GM21619 (cell line): ENCODE data around the gene CASP10.
A peak's percentile ranks its signal among the peaks of the same experiment; 100 is the strongest.
"Not testable (repeated sequence)": the region's sequence is repeated elsewhere in the genome, so short reads cannot be mapped to it uniquely, and the experiment has no call there.

Experiments
- ATAC-seq: cut with Tn5 transposase; IDR thresholded peaks from one replicate; pipeline ENCODE4 v1.9.1; 2021; ENCODE audit not compliant: unreplicated experiment

The CASP10 gene, protein sequence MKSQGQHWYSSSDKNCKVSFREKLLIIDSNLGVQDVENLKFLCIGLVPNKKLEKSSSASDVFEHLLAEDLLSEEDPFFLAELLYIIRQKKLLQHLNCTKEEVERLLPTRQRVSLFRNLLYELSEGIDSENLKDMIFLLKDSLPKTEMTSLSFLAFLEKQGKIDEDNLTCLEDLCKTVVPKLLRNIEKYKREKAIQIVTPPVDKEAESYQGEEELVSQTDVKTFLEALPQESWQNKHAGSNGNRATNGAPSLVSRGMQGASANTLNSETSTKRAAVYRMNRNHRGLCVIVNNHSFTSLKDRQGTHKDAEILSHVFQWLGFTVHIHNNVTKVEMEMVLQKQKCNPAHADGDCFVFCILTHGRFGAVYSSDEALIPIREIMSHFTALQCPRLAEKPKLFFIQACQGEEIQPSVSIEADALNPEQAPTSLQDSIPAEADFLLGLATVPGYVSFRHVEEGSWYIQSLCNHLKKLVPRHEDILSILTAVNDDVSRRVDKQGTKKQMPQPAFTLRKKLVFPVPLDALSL

DNA sequence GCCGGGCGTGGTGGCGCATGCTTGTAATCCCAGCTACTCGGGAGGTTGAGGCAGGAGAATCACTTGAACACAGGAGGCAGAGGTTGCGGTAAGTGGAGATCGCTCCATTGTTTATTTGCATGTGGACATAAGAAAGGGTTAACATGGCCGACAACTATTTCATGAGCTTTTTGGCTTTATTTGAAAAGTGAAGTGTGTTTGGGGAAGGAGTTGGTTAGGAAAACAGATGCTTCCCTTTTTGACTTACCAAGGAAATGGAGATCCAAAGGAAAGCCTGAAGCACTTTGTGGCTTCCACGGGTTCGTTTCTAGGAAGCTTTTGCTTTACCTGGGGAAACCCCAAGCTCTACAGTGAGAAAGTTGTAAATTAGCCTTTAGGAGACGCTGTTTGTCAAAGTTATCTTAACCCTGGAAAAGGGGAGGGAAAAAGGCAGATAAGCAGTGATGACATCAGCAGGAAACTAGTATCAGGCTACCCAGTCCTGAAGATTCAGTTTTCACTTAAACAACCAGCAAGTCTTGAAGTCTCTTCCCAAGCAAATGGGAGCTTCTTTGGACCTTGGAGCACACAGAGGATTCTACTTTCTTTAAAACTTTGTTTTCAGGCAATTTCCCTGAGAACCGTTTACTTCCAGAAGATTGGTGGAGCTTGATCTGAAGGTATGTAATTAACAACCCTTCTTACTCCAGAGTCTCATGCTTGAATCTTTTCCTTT lies at the start of gene CASP10:
Gene CASP10 (plus strand): TSS at position 492 of the 715 bp plus-strand sequence. CDS start 2,637 bp downstream, outside the sequence.
- peak; percentile 77 for ATAC-seq

DNA sequence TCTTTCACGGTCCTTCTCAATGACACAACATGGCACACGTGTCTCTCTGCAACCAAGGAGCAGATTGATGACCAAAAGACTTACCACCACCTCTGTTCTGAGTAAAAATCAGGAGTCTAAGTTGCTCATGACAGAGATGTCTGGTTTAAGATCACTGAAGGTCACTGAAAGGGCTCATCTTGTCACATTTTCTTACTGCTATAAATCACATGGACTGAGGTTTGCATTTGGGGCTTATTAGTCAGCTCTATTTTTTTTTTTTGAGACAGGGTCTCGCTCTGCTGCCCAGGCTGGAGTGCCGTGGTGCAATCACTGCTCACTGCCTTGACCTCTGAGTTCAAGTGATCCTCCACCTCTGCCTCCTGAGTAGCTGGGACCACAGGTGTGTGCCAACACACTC lies 47.6 kb upstream of the CASP10 start:
- no peak for ATAC-seq

DNA sequence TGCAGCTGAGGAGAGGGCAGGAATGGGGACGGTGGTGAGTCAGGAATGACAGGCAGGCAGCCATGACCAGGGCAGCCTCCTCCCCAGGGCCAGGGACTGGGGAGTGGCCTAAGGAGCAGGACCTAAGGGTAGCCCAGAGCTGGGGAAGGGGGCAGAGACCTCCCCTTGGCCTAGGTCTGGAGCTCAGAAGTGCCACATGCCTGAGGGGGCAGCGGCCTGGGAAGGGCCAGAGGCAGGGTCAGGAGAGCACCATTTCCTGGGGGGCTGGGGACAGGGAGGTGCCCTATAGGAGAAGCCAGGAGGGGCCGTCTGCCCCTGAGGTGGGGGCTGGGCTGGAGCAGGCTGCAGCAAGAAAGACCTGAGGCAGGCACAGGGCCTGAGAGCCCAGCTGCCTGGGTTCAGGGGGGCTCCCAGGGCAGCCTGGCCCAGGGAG lies 46.0 kb upstream of the CASP10 start:
- ATAC-seq = no peak

DNA sequence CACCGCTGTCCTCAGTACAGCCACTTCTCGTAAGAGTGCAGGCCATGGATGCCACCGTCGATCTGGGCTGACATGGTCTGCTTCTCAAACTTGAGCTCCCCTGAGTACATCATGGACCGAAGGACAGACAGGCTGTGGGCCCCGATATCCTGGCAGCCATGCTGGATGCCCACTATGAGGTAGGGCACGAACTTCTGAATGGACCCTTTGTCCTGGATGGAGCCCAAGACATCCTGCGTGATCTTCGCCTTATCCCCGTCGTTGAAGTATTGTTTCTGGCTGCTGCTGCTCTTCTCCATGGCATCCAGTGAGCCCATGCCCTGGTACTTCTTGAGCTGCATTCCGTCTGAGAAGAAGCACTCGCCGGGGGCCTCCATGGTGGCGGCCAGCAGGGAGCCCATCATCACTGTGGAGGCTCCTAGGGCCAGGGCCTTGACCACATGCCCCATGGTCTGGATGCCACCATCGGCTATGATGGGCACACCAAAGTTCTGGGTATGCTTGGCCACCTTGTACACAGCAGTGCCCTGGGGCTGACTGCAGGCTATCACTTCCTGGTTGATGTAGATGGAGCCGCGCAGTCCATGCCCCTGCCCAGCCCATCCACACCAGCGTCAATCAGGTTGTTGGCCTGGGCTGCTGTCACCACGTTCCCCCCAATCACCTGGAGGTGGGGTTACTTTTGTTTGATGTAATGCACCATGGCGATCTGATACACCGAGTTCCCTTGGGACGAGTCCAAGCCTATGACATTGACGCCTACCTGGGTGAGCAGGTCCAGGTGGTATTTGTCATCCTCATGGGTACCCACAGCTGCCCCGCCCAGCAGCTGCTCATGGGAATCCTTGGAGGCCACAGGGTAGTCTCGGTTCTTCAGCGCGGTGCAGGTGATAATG lies 45.2 kb upstream of the CASP10 start:
- ATAC-seq = no peak

DNA sequence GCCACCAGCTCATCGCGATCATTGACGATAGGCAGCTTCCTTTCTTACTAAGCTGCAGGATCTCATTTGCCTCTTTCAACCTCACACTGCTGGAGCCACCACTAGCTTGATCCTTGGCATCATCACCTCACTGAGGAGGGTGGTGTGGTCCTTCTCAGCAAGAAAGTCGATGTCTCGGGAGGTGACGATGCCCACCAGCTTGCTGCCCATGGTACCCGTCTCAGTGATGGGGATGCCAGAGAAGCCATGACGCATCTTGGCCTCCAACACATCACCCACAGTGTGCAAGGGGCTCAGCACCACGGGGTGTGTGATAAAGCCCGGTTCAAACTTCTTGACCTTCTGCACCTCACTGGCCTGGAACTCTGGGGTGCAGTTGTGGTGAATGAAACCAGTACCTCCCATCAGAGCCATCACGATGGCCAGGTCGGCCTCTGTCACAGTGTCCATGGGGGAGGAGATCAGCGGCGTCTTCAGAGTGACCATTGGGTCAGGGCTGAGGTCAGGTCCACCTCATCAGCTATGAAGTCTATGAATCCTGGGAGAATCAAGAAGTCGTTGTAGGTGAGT lies 44.5 kb upstream of the CASP10 start:
- no peak for ATAC-seq

DNA sequence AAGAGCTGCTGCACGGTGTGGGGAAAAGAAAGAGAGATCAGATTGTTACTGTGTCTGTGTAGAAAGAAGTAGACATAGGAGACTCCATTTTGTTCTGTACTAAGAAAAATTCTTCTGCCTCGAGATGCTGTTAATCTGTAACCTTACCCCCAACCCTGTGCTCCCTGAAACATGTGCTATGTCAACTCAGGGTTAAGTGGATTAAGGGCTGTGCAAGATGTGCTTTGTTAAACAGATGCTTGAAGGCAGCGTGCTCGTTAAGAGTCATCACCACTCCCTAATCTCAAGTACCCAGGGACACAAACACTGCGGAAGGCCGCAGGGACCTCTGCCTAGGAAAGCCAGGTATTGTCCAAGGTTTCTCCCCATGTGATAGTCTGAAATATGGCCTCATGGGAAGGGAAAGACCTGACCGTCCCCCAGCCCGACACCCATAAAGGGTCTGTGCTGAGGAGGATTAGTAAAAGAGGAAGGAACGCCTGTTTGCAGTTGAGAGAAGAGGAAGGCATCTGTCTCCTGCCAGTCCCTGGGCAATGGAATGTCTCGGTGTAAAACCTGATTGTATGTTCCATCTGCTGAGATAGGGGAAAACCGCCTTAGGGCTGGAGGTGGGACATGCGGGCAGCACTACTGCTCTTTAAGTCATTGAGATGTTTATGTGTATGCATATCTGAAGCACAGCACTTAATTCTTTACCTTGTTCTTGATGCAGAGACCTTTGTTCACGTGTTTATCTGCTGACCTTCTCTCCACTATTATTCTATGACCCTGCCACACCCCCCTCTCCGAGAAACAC lies 43.8 kb upstream of the CASP10 start:
- not testable (repeated sequence) for ATAC-seq

DNA sequence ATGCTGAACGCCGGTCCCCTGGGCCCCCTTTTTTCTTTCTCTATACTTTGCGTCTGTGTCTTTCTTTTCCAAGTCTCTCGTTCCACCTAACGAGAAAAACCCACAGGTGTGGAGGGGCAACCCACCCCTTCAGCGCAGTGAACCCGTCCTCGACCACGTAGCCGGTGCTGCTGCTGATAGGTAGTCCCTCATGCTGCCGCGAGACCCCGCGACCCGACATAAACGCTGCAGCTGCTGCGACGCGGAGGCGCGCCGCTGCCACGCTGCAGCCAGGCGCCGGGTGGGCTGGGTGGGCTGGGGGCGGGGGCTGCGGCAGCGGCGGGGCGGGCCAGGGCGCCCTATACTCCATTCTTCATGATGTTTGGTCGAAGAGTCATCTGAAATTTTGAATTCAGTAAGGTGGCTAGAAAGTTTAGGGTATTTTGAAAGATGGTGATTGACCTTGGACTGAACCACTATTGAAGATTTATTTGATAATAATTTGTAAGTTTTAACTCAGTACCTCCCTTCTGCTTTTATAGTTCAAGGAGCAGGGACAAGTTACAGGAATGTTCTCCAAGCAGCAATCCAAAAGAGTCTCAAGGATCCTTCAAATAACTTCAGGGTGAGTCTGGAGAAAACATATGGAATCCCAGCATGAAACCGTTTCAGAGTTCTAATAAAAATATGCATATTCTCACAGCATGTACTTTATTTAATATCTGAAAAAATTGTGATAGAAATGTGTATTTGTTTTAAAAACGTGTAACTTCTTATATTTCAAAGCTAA lies 42.9 kb upstream of the CASP10 start:
- ATAC-seq = no peak

DNA sequence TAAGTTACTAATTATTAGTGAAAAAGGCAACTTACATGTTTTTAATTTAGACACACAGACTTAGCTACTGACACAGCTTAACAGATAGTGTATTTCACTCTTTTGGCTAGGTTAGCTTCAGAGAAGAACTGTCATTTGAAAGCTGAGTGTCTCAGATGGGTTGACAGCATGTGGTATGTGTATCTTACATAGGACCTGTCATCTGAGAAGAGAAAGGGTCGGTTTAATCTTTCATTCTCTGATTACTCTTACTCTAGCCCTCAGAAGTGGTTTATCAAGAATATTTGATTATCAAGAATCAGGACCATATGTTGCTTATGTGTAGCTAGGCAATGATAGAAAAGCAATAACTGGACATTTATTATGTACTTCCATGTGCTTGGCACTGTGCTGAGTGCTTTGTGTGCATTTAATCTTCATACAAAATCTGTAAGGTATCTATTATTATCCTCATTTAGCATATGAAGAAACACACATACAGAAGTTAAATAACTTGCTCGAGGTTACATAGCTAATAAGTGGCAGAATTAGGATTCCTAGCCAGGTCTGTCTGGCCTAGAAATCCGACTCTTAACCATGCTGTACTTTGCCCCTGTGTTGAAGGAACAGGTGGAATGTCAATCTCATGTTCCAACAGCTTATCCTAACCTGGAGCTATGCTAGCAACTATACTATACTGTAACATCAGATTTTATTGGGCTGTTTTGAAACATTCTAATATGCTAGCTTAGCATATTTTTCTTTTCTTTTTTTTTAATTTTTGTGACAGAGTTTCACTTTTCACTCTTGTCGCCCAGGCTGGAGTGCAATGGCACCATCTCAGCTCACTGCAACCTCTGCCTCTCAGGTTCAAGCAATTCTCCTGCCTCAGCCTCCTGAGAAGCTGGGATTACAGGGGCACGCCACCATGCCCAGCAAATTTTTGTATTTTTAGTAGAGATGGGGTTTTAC lies 38.6 kb upstream of the CASP10 start:
- ATAC-seq = no peak

DNA sequence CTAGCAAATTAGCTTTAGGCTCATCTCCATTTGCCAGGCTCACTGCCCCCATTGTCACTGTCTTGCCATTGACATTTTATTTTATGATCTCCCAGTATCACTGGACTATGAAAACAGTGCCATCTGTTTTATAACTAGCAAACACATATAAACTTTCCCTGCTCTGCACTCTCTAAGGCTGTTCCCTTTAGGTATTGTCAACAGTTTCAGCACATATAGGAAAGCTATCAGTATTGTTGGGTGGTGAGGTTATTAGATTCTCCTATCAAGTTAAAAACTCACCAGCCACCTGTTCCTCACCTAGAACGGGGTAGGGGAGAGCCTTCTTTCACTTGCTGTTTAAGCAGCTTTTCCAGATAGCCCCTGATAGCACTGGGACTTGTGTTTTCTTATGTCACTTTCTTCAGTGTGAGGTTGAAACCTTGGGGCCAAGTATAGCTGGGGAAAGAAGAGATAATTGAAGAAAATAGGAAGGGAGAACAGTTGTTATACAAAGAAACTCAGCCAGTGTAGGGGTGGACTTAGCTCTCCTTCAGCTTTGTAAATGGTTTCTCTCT lies 34.4 kb upstream of the CASP10 start:
- ATAC-seq = no peak

DNA sequence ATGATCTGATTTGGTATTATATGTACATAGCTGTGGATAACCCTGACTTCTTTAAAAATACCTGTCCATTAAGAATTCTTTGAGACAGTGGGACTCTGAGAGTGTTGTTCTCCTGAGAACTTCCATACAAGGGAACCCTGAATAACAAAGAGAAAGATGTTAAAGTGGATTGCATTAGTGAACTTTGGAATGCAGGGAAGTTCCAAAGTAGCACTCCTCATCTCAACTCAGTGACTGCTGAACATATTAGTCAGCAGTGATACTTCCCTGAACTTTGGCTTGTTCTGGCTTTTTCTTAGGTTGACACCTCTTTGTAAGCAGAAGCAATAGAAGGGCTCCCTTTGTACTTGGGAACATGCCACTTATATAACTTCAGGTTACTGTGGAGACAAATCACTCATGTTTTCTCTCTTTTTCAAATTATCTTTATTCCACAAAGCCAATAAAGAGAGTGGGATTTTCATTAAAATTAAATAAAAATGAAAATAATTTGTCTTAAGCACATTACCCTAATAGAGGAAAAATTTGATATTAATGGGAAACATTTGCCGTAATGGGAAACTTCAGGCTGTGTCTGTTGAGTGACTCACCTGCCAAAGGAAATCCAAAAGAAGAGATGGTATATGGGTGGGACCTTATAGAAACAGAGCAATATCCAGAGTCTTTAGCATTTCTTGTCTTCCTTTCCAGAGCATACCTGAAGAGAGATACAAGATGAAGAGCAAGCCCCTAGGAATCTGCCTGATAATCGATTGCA lies 33.7 kb upstream of the CASP10 start:
- ATAC-seq = no peak

DNA sequence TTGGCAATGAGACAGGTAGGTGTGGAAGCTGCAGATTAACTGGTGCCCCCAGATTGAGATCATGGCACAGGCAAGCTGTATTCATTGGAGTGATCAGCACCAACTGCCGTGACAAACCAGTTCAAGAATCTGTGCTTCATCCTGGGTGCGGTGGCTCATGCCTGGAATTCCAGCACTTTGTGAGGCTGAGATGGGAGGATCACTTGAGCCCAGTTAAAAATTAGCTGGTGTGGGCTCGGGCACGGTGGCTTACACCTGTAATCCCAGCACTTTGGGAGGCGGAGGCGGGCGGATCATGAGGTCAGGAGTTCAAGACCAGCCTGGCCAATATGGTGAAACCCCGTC lies 33.1 kb upstream of the CASP10 start:
- ATAC-seq = not testable (repeated sequence)

DNA sequence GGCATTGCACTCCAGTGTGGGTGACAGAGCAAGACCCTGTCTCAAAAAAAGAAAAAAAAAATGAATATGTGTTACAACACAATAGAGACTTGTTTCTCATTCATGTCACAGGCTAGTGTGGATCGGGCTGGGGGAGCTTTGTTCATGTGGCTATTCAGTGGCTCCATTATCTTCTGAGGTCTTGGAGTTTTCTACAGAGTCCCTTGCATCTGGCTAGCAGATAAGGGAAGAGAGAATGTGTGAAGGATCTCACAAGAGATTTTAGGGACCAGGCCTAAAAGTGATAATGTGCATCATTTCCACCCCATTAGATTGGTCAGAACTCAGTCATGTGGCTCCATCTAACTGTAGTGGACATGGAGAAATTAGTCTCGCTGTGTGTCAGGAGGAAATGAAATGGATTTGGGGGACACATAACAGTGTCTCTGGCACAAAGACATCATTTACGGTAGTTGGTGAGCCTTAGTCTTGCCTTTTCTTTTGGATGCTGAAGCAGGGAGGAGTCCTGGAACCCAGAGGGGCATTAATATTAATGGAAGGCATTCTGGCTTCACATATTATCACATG lies 32.4 kb upstream of the CASP10 start:
- no peak for ATAC-seq

DNA sequence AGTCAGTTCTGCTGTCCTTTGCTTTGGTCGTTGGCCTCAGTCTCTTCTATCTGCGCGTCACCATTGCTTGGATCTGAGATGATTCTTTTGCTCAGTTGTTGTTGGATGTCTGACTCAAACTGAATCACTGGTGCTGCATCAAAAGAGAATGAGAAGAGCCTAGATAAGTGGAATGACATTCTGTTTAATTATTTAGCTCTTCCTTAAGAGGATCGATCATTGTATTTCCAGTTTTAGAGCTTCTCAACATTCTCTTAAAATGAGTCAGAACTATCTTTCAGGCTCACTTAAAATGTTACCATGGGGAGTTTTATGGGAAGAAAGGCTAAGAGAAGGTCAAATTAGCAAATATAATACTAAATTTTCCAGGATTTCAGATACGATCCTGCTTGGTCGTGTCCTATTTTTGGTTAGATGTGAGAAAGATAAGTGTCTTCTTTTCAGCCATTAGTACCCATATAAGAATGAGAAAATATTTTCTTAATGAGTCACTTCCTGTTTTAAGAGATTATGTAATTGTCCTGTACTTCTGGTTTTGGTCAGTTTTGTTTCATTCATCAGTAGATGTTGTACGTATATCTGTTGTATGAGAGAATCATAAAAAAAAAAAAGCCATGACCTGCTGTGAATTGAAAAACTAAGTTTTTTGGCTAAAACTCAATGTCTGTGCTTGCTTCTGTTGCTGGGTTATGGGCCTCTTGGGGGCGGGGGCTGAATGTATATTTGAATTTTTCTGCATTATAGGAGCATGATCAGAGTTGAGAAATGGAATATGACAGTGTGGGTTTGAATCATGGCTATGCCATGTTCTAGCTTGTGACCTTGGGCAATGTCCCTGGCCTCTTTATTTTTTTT lies 31.6 kb upstream of the CASP10 start:
- ATAC-seq = peak; percentile 89

DNA sequence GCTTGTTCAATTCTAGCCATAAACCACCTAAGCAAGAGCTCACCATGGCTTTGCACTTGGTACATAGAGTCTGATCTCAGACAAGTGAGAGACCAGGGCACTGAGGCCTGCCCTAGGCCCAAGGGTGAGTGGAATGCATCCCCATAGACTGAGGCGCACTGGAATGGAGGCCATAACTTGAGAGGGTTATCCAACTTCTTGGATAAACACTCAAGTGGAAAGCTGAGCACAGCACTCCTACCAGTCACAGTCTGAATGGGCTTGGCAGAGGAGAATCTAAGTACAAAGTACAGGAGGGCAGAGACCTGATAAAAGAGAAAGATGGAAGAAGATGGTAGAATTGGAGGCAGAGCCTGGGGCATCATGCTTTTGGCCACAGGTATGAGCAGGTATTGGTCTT lies 30.4 kb upstream of the CASP10 start:
- ATAC-seq = no peak

DNA sequence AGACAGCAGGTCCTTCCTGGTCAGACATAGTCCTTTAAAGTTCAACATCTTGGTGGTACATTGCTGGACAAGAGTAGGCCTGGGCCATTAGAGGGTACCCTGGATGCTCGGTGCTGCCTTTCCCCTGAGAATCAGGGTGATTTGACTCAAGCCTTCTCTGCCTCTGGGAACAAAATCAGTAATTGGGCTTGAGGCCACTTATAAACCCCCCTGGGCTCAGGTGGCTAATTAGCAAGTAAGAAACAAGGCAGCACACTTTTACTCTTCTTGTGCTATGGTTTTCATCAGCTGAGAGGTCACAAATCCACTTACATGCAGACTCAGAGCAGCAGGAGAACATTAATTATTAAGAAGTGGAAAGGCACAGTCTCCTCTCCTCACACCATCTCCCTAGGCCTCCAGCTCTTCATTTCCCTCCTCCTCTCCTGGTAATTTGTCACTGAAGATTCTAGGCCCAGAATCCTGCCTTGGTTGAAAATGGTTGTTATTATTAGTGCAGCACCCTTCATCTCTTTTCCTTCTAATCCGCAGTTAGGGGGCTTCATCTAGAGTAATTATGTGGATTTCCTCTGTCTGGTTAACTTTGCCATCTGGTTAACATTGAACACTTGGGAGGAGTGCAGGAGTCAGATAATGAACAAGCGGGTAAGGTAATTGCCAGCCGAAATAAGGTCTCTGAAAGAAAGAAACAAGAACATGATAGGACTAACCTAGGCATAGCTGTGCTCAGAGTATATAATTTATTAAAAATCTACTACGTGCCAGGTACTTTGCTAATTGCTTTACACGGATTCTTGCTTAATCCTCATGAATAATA lies 29.7 kb upstream of the CASP10 start:
- no peak for ATAC-seq
